ENCODE results near the gene FAM83G. TPM values are rescaled to one million over a fixed set of nuclear protein-coding genes. Genes with fewer than 3 reads are reported as not detected.

FAM83G gene
- total RNA-seq, 1 experiment from 2014 or later: 38.7 TPM

- WGBS (ENCODE audit: extremely low coverage, insufficient read length, low lambda C conversion rate): no CpG with 5 or more reads among the region's 6 CpGs
- Histone ChIP-seq H3K23me2 (ENCODE audit: insufficient read length, low read depth, low read length, poor library complexity, severe bottlenecking) (peaks cover 12% of the 10 kb centered on the region), H2AK5ac (ENCODE audit: insufficient read length, low read length) (no peak overlapping the region), H3K4me2 (ENCODE audit: insufficient read depth, insufficient read length, low read length) (no peak overlapping the region), H2BK12ac (ENCODE audit: insufficient read length, low read depth, low read length) (no peak overlapping the region), H4K91ac (ENCODE audit: insufficient read length, low read depth, low read length) (no peak overlapping the region), H4K5ac (ENCODE audit: insufficient read length, low read depth, low read length) (no peak overlapping the region), H3K9ac (ENCODE audit: extremely low read depth, insufficient read length, low read length) (no peak overlapping the region), H3K56ac (ENCODE audit: insufficient read length, low read depth, low read length) (no peak overlapping the region), H3K9me3 (ENCODE audit: control insufficient read depth, low read depth, low read length) (no peaks in the 10 kb centered on the region), H4K8ac (replicated peaks; ENCODE audit: insufficient read length, low read depth, low read length) (no peak overlapping the region), H2BK20ac (ENCODE audit: low read depth, low read length, poor library complexity, severe bottlenecking) (no peak overlapping the region), H3K23ac (ENCODE audit: insufficient read length, low read depth, low read length) (no peak overlapping the region), H2BK15ac (ENCODE audit: low read depth, low read length) (no peak overlapping the region), H3K4me1 (ENCODE audit: insufficient read depth, low read length) (no peaks in the 10 kb centered on the region; the same call in 1 of the 2 replicates), H2AFZ (ENCODE audit: low read length) (no peak overlapping the region), H3K27me3 (ENCODE audit: insufficient read depth, low read length) (no peaks in the 10 kb centered on the region), H3T11ph (ENCODE audit: low read length) (no peak overlapping the region), H3K18ac (ENCODE audit: insufficient read length, low read depth, low read length) (no peak overlapping the region), H4K20me1 (ENCODE audit: control insufficient read depth, insufficient read depth, insufficient read length) (no peaks in the 10 kb centered on the region), H3K4ac (ENCODE audit: low read depth, low read length) (no peak overlapping the region), H3K14ac (ENCODE audit: insufficient read depth, low read length) (no peak overlapping the region), H3K27ac (ENCODE audit: insufficient read length, low read depth, low read length) (no peak overlapping the region), H3K79me1 (ENCODE audit: insufficient read depth, low read depth, low read length, poor library complexity, severe bottlenecking) (peaks cover 9% of the 10 kb centered on the region), H3K79me2 (ENCODE audit: insufficient read depth, low read length) (peaks cover 4% of the 10 kb centered on the region; the same call in 1 of the 2 replicates), H2BK5ac (ENCODE audit: insufficient read length, low read length) (no peak overlapping the region), H2BK120ac (ENCODE audit: low read depth, low read length, poor library complexity, severe bottlenecking) (no peak overlapping the region)
- Mint-ChIP-seq H3K9me3 (peaks cover 4 to 8% of the 10 kb centered on the region in 2 experiments), H3K27ac (no peak overlapping the region), H3K27me3 (ENCODE audit: low read depth) (no peaks in the 10 kb centered on the region; the same call in 1 of the 2 replicates), H3K36me3 (ENCODE audit: insufficient read depth in 1 of 3, low read depth in 3 of 3) (peaks cover 20 to 57% (median 41%) of the 10 kb centered on the region in 3 experiments), H3K4me1 (peaks cover 16 to 21% of the 10 kb centered on the region in 2 experiments), H3K4me3 (no peak overlapping the region)
- no peak for DNase-seq
- no peak for TF ChIP-seq CTCF (conservative IDR thresholded peaks at IDR 0.05)
Observed at GRCh38 chr17:18999911-19000310, 4.7 kb downstream of the FAM83G start.
